Measurements from ENCODE around the gene WDFY4.

WDFY4 gene

DNA sequence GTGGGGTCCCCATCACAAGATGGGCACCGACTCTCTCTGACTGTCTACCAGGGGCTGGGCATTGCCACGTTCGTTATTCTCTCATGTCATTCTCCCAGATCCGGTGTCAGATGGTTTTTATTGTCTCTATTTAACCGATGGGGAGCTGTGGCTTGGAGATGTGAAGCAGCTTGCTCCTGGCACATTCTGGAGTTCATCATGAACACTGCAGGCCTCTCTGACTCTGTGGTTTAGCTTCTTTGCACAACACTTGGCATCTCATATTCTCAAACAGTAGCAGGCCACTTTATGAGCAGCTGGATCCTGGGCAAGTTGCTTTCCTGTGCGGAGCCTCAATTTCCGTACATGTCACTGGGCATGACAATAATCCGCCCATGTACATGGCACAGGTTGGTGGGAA lies 135.1 kb downstream of the WDFY4 start:
- no peak for DNase-seq

DNA sequence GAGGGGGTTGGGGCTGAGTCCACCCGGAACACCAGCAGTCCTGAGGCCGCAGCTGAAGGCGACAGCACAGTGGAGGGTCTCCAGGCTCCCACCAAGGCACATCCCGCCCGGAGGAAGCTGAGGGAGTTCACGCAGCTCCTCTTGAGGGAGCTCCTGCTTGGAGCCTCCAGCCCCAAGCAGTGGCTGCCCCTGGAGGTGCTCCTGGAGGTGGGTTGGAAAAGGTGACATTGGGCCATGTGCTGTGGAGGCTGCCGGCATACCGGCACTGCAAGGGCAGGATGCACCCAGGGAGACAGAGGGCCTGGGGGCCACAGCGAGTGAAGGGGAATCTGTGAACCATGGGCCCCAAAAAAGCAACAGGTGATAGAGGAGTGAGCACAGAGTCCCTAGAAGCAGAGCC lies 135.6 kb downstream of the WDFY4 start:
- DNase-seq: no peak

DNA sequence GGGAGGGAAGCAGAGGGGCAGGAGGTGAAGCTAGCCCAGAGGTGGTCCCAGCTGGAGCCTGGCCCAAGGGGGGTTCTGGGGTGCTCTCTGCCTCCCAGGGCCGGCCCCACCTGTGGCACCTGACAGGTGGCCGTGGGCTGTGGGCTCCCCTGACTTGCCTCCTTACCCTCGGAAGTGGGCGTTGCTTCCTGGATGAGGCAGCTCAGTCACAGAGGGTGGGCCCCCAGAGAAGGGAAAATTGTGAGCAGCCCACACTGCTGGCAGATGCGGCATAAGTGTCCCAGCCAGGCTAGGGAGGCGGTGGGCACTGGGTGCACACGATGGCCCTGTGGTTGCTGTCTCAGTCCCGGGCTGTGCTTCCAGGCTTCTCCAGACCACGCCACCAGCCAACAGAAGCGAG lies 136.0 kb downstream of the WDFY4 start:
- DNase-seq: no peak

DNA sequence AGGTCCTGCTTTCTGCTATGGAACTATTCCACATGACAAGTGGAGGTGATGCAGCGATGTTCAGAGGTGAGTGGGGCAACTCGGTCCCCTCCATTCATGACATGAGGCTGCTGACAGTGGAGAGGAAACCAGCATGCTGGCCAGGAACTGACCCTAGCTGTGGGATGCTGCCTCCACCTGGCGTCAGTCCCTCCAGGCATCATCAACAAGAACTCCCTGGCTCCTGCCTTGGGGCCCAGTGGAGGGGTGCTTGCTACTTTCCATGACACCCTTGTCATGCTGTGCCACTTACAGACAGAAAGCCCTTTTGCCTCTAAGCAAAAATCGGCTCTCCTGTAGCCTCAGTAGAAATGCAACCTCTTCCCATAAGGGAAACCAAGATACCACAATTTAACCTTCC lies 136.4 kb downstream of the WDFY4 start:
- DNase-seq: no peak

DNA sequence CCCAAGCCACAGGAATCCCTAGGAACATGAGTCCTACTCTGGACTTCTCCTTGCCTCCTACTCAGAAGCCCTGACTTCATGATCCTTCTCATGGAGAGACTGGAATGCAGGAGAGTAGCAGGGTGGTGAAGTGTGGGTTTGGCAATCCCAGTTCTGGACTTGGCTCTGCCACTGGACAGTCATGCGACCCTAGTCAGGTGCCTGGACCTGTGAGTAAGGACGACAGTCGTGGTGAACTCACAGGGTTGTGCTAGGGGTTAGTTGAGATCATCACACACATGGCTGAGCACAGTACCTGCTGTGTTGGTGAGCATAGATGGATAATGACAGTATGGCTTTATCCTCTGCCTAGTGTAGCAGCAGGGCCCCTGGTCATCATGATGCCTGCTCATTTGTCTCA lies 137.0 kb downstream of the WDFY4 start:
- DNase-seq: no peak

DNA sequence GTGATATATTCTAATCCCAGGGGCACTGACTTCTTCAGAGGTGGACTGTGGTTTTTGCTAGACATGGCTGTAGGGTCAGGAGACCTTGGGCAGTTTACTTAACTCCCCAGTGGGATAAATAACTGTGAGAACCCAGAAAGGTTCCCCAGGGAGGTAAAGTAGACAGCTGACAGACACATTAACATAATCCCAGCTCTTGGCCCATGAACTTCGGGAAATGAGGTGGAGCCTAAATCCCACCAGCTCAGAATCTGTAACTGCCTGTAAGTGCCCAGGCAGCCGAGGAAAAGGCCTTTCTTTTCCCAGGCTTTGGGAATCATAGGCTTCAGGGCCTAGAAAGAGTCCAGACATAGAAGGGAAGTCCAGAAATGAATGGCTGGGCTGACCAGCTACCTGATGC lies 149.0 kb downstream of the WDFY4 start:
- DNase-seq: no peak

DNA sequence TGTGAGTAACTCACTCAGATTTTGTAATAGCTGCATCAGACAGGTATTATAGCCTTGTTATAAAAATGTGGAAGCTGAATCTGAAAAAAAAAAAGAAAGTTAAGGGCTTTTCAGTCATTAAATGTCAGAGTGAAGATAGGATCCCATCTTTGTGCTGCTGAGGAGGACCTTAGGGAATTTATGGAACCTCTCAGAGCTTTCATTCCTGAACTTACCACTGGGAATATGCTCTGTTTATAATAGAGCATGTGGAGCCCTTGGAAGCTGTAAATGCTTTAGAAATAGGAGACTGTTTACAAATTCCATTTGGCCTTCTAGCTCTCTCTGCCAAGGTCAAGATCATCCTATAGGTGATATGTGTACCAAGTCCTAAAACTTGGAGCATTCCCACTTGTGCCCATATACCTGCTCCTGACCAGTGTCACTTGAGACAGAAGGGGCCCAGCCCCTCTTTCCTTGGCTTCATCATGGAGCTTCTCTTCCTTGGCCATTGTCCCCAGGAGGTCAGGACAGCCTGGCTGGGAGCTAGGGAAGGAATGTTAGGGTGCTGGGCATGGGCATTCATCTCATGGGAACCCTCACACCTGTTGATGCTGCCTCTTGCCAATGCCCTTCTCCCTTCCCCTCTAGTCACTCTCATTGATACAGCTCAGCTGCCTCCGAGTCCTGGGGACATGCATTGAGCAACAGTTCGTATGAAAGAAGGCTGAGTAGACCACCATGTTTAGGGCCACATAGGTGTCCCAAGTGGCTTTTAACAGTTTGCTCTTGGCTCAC lies 149.7 kb downstream of the WDFY4 start:
- no peak for DNase-seq

DNA sequence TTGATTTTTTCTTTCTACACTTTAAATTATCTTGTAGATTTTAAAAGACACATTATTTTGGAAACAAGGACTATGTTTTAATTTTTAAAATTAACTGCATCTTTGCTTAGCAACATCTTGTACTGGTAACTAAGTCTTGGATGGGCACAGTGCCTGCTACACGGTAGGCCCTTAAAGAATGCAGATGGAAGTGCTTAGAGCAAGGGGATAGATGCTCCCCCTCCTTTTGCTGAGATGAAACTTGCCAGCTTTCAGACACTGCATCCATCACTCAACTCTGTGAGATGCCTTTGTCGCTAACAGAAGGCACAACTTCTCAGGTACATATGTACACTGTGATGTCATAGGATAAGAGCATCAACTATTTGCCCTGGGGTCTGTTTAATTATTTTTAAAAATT lies 151.1 kb downstream of the WDFY4 start:
- DNase-seq: no peak

DNA sequence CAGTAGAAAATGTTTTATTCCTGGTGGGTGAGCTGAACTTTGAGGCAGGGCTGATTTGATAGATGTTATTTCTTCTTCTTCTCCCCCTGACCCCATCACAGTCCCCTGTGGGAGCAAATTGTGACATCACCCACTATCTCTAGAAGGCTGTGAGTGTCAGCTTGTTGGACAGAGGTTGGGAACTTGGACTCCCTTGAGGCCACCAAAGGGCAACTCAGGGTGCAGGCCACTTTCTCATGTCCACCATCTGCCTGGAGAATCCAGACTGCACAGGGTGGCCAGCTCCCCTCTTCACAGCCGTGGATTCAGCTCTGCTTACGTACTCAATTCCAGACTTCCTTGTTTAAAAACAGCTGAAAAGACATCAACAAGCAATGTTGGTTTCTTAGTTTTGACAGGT lies 151.9 kb downstream of the WDFY4 start:
- DNase-seq: no peak

DNA sequence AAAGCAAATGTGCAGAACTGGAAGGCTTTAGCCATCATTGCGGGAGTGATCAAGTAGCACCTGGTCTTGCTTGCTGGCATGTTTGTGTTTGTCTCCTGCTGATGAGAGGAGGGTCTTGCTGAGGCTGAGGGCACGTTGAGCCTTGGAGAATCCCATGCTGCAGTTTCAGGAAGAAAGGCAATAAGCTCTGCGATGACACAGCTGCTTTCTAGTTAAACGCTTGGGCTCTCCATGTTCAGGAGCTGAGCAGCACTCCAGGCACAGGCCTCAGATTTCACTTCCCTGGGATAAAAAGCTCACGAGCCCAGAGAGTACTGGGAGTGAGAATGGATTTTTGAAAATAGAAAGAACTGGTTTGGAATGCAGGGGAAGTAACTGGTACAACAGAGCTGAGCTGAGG lies 154.2 kb downstream of the WDFY4 start:
- DNase-seq: no peak

DNA sequence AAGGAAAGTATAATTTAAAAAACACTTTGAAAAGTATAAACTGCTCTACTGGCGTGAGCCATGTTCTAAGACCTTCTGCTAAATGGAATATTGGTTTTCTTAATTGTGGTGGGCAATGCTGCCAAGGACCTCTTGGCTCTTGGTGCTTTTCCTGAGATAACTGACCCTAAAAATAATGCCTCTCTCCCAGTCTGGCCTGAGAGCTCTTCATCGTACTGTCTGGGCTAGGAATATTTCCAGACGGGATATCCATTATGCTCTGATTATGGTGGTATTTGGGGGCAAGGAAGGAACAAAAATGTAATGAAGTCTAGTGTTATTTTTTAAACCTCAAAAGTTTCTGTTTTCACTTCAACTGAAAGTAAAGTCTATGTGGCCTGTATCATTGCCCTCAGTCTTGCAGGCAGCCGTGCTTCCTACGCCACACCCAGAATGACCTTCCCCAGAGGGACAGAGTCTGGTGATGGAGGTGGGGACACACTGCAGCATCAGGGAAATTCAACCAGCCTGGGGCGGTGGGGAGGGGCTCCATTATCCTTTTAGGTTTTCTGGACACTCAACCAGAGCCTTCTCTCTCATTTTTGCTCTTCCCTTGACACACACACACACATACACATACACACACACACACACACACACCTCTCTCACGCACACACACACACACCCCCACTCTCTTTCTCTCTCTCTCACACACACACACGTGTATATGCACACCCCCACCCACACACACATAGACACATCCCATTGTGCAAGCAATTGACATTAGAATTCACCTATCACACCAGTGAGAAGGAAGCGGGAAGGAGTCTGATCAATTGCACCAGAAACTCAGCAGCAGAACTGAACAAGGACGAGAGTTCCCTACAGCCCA lies 155.4 kb downstream of the WDFY4 start:
- no peak for DNase-seq

DNA sequence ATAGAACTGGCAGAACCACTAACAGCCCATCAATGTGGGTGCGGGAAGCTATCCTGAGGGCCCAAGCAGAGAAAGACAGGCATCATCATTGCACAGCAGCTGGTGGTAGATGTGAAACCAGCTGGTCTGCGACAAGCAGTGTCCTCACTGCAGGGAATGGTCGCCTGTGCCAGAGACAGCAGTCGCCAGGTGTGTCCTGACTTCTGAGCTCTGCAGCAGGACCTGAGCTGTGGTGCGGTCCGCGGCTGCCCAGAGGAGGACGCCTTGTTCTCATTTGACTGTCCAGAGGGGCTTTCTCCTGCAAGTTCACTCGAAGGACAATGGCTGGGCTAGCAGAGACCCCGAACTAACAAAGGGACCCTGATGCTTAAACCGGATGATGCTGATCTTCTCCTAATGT lies 157.6 kb downstream of the WDFY4 start:
- DNase-seq: no peak

DNA sequence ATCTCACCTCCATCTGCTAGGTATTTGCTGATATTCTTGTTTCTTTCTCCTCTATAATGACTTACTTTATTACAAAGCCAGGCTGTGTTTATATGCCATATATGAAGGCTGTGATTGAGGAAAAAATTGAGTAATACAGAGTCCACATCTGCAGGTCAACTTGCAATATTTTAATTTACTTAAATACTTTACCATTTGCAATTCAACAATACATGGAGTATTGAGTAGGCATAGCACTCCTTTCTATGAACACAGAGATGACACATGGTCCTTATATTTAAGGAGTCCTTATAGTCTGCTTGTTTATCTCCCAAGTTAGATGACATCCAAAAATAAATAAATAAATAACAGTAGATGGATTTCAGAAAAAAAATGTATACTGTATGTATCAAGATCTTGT lies 158.5 kb downstream of the WDFY4 start:
- no peak for DNase-seq

DNA sequence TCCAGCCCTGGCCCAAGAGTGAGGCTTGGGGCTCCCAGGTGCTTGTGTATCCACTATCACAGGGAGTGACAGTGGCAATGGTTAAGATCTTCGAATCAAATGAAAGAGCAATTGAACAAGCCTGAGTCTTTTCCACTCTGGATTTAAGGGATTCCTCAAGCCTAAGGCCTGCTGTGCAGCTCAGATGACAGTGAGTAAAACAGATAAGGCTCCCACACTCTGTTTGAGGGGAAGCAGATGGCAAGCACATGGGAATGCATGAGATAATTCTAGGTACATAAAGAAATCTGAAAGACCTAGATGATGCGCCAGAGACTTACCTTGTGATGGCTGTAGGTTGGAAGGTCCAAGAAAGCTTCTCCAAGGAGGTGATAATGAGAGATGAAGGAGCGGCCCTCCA lies 159.9 kb downstream of the WDFY4 start:
- no peak for DNase-seq

DNA sequence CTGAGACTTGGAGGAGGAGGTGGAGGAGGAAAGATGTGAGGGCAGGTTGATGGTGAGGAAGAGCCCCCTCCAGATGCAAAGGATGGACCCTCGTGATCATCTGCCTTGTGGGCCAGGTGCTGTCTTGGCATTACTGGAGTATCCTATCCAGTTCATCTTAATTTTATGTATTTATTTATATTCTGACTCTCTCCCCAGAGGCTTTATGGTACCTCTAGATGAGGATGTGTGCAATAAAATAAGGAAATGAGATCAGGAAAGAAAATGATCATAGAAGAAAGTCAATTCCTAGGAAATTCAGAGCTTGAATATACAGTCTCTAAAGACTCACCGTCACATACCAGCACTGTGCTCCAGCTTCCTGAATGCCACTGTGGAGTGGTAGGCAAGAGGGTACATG lies 160.8 kb downstream of the WDFY4 start:
- DNase-seq: no peak

DNA sequence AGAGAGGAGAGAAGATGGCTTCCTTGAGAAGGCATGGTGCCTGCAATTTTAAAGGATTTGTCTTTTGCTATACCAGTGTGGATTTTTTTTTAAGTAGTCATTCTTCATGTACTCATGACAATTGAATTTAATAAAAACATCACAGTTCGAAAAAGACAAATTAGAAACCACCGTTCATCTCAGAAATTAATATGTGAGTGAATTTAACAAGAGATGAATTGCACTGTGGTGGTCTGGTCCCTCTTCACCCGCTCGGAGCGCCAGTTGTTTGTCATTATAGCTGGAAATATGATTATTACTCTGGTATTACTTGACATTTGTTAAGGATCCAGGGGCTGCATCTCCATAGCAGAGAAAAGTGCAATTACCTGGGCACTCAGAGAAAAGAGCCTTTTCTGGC lies 163.0 kb downstream of the WDFY4 start:
- DNase-seq: no peak

DNA sequence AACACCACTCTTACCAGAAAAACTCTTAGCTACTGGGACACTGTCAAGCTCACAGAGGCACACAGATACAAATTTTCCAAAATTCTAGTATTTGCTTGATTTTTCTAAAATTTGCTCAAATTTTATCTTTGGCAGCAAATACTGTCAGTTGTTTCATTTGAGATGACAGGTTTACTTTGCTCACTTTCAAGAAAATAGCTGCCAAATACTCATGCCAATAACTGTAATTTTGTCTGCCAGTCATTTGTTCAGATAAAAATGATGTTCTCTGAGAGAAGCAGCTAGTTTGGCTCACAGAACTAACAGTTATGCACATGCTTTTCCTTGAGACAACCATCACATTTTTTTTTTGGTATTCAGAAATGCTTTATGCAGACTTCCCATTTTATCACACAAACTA lies 172.2 kb downstream of the WDFY4 start:
- no peak for DNase-seq

DNA sequence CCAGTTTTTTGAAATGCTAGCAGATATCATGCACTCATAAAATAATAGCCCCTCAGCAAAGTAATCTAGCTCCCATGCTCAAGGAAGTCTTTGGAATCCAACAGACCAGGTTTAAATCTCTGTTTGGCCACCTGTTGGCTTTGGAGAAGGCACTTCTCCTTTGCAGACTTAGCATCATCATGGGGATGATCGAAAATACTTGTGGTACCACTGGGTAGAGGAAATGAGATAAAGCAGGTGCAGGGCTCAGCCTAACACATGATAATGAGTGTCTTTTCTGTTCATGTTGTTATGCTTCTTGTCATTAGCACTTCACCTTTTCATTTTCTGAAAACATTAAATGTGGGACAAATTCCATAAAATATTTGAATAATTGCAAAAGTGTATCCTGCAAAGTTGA lies 187.6 kb downstream of the WDFY4 start:
- no peak for DNase-seq

DNA sequence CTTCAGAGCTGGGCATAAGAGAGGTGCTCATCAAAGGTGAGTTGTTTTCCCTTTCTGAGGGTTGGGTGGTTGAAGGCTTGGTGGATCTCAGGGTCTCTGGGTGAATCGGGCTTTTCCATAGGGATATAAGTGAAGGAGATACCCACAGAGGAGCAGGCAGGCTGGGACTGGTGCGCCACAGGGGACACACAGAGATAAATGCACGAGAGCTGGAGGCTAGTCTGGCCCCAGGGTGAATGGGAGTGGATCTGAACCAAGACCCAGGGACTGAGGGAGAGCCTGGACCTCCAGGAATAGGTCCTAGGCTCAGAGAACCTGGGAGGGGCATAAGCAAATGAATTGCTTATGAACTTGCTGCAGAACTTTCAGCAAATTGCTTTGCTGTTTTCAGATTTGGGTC lies 193.4 kb downstream of the WDFY4 start:
- DNase-seq: no peak

DNA sequence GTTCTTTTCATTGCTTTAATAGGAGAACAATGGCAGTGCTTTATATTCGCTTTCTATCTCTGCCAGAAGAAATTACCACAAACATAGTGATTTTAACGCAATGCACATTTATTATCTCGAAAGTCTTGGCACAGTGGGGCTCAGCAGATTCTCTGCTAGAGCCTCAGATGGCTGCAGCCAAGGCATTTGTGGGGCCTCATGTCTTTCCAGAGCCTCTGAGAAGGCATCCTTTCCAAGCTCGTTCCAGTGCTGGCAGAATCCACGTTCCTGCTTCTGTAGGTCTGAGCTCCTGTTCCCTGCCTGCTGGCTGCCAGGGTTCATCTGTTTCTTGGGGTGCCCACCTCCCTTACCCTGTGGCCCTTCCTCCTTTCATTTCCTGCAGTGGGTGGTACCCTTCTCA lies 194.8 kb downstream of the WDFY4 start:
- no peak for DNase-seq

DNA sequence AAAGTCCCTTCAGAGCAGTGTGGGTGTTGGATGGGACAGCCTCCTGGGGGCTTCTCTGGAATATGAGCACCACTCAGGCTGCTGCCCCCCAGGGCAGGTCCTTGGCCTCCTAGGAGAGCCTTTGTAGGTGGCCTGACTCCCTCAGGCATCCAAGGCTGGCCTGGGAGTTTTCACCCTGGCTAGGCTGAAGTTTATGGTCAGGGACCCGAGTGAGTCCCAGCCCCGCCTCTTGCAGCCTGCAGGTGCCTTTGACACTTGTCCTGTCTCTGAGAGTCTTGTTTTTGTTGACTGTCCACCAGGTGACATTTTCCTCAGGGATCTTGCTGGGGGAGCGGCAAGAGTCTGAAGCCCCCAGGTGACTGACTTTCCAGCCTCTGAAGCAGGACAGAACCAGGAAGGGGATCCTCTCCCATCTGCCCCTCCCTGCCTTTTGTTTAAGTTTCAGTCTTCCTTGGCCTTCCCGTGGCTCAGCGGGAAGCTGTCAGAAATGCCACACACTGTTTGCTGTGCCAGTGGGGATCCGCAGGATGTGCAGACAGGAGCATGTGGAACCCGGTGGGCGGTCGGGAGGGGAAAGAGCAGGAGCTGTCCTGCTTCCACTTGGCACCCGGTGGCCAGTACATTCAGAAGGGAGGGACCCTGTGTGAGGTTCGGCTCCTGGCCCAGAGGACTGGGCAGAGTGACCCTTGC lies 195.5 kb downstream of the WDFY4 start:
- no peak for DNase-seq

DNA sequence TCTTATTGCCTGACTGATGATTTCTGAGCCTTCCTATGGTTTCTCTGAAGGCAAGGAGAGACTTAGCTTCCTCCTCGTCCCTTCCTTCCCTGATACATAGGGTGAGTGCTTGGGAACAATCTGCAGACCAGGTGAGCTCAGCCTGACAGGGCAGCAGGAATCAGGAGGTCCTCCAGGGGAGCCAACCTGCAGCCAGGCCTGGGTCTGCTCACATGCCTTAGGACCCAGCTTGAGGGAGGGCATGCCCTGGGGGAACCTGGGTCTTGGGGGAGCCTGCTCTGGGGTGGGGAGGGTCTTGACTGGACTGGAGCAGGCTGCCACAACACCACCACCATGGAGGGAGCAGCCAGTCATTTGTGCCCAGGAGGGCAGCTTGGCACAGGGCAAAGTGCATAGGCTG lies 197.3 kb downstream of the WDFY4 start:
- no peak for DNase-seq

DNA sequence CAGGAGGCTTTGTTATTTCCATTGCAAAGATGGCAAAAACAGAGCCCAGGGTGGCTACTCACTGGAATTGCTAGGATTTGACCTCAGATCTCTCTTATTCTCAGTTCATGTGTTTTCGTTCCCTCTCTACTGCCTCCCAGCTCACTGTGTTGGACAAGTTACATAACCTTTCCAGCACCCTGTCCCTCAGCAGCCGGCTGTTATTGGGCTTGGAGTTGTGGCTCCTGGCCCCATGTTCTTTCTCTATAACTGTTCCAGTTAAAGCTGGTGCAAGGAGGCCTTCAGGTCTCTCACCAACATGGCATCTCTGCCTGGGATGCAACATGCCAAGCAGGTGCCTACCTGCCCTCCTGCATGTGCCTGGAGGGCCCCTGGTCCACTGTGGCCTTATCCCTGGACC lies 198.2 kb downstream of the WDFY4 start:
- no peak for DNase-seq

DNA sequence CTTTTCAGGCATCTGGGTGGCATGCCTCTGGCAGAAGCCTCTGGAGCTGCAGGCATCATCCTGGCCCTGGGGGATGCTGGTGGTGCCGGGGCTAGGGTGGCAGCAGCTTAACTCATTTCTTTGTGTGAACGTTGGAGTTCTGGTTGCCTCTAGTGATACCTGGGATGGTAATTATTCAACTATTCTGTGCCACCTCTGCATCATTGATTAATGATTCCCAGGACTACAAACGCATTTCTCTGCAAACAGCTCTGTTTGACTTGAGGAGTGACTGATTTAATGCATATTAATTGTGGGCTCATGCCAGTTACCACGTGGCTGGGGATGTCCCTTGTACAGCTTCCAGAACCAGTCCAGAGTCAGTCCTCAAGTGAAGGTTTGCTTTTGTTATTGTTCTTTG lies 199.0 kb downstream of the WDFY4 start:
- no peak for DNase-seq

Data from NCI-H2029 (cell line).